Uterus (tissue), 4 donors: ENCODE measurements around the gene LRRIQ3. TPM values are rescaled to one million over a fixed set of nuclear protein-coding genes. Genes with fewer than 3 reads are reported as not detected.

Experiments
- DNase-seq, 2 donors: peaks; one replicate each; pipeline ENCODE4 v3.0.0-alpha.2; 2019 to 2020
- H3K27ac ChIP-seq, 2 donors: fragments of 200-600 bp; sonication (generic); 1 replicate in 1 of 2; 2 replicates in 1 of 2; pipeline ENCODE4 v1.5.1; 2016 to 2018
- H3K27me3 ChIP-seq, 2 donors: fragments of 200-600 bp; sonication (generic); one replicate each; pipeline ENCODE4 v1.5.1; 2018 to 2019; ENCODE audit warnings: control low read depth in 1 of 2
- H3K36me3 ChIP-seq, 2 donors: fragments of 200-600 bp; sonication (generic); one replicate each; pipeline ENCODE4 v1.5.1; 2019; ENCODE audit warnings: control low read depth in 1 of 2
- H3K4me1 ChIP-seq, 2 donors: fragments of 200-600 bp; sonication (generic); one replicate each; pipeline ENCODE4 v1.5.1; 2018 to 2019; ENCODE audit warnings: control low read depth in 1 of 2
- H3K4me3 ChIP-seq, 2 donors: fragments of 200-600 bp; sonication (generic); 1 replicate in 1 of 2; 2 replicates in 1 of 2; pipeline ENCODE4 v1.5.1; 2018 to 2019; ENCODE audit warnings: mild to moderate bottlenecking in 1 of 2
- H3K9me3 ChIP-seq, 2 donors: fragments of 200-600 bp; sonication (generic); one replicate each; pipeline ENCODE4 v1.5.1; 2019; ENCODE audit warnings: control low read depth in 1 of 2
- CTCF ChIP-seq, 4 experiments: fragments of 200-600 bp in 2 of 4; fragments of 450-650 bp in 2 of 4; sonication (generic) in 2 of 4; IDR thresholded peaks; one replicate each; pipeline ENCODE4 v1.5.1; 2016 to 2019; ENCODE audit warnings: antibody characterized with exemption in 4 of 4, mild to moderate bottlenecking in 2 of 4, moderate library complexity in 1 of 4
- POLR2A ChIP-seq, 2 donors: fragments of 450-650 bp; IDR thresholded peaks; one replicate each; pipeline ENCODE4 v1.6.1; 2016; ENCODE audit warnings: antibody characterized with exemption in 2 of 2, mild to moderate bottlenecking in 1 of 2, moderate library complexity in 1 of 2
- intact Hi-C: fragments of 100-400 bp; cut with DNase I; formaldehyde crosslinking; loops from one replicate; pipeline ENCODE4 v1.15.1; 2023; ENCODE audit warnings: low total_unique reads
- total RNA-seq, 4 donors: library from RNA; depleted of rRNA in 3 of 4; stranded (reverse); fragments of >200 nt in 3 of 4; gene quantifications; one replicate each; pipeline versions ENCODE4 v1.1.0 to v1.2.4, GENCODE V29; 2014 to 2023
- donor health status: DM: yes; HTN: yes; CAD: no.

Gene LRRIQ3
- 1 to 10 TPM in 1 of 4 donors, under 1 TPM in 1, not detected in 2; 0.49 to 2.6 TPM for total RNA-seq

- Histone ChIP-seq H3K27me3 (no peaks in the 10 kb centered on the region), H3K4me1 (peaks cover 0 to 4% of the 10 kb centered on the region in 2 donors), H3K36me3 (peaks cover 0 to 4% of the 10 kb centered on the region in 2 donors), H3K27ac (peak within 1 kb of the TSS; percentile 73 to 83), H3K9me3 (no peaks in the 10 kb centered on the region), H3K4me3 (peak within 1 kb of the TSS; percentile 76)
- TF ChIP-seq POLR2A (IDR thresholded peaks at IDR 0.05) (peak; percentile 35 to 74), CTCF (IDR thresholded peaks at IDR 0.05) (no peak)
- intact Hi-C loops: no loop called here
- DNase-seq: peak; percentile 91 to 97
Observed at GRCh38 chr1:74197657-74198552, at the start of gene LRRIQ3, which contains the start of gene FPGT. TSS of gene LRRIQ3 (minus strand) at chr1:74198176. CDS start at chr1:74183684, 14,492 bp downstream. TSS of gene FPGT (plus strand) at chr1:74198242. CDS start at chr1:74198279, 37 bp downstream.

GRCh38 chr1:74246315-74246714, 48.3 kb upstream of the LRRIQ3 start:
- Histone ChIP-seq H3K4me1 (no peaks in the 10 kb centered on the region), H3K36me3 (no peaks in the 10 kb centered on the region), H3K4me3 (no peak overlapping the region), H3K9me3 (no peaks in the 10 kb centered on the region), H3K27me3 (no peaks in the 10 kb centered on the region), H3K27ac (no peak overlapping the region)
- DNase-seq: no peak
- TF ChIP-seq POLR2A (IDR thresholded peaks at IDR 0.05) (no peak), CTCF (IDR thresholded peaks at IDR 0.05) (no peak)
- intact Hi-C loops: no loop called here

- H3K9me3 ChIP-seq: no peaks in the 10 kb centered on the region
- intact Hi-C loops: no loop called here
- H3K36me3 ChIP-seq: no peaks in the 10 kb centered on the region
- H3K27me3 ChIP-seq: no peaks in the 10 kb centered on the region
- no peak for DNase-seq
- TF ChIP-seq POLR2A (IDR thresholded peaks at IDR 0.05): no peak
- no peak for TF ChIP-seq CTCF (IDR thresholded peaks at IDR 0.05)
- H3K4me1 ChIP-seq: no peaks in the 10 kb centered on the region
- no peak overlapping the region for H3K4me3 ChIP-seq
- no peak overlapping the region for H3K27ac ChIP-seq
Observed at GRCh38 chr1:74245168-74245772, 47.3 kb upstream of the LRRIQ3 start.

GRCh38 chr1:74237787-74238186, 39.8 kb upstream of the LRRIQ3 start:
- Histone ChIP-seq H3K4me3 (no peak overlapping the region), H3K27ac (no peak overlapping the region), H3K9me3 (no peaks in the 10 kb centered on the region), H3K27me3 (no peaks in the 10 kb centered on the region), H3K36me3 (no peaks in the 10 kb centered on the region), H3K4me1 (no peaks in the 10 kb centered on the region)
- intact Hi-C loops: no loop called here
- TF ChIP-seq POLR2A (IDR thresholded peaks at IDR 0.05) (no peak), CTCF (IDR thresholded peaks at IDR 0.05) (no peak)
- no peak for DNase-seq

- H3K4me1 ChIP-seq: no peaks in the 10 kb centered on the region
- TF ChIP-seq CTCF (IDR thresholded peaks at IDR 0.05): no peak
- no peak for TF ChIP-seq POLR2A (IDR thresholded peaks at IDR 0.05)
- DNase-seq: no peak
- H3K27ac ChIP-seq: no peak overlapping the region
- intact Hi-C loops: no loop called here
- no peaks in the 10 kb centered on the region for H3K27me3 ChIP-seq
- no peaks in the 10 kb centered on the region for H3K36me3 ChIP-seq
- H3K9me3 ChIP-seq: no peaks in the 10 kb centered on the region
- no peak overlapping the region for H3K4me3 ChIP-seq
Observed at GRCh38 chr1:74237035-74237434, 39.1 kb upstream of the LRRIQ3 start.
